GM12865 (cell line): ENCODE results near the gene COL6A3.

ENCODE experiments used
- DNase-seq: peaks from one replicate; pipeline ENCODE4 v3.0.0; 2010; ENCODE audit warnings: low read depth
- H3K4me3 ChIP-seq: 2 replicates; pipeline ENCODE4 v1.5.1; 2011; ENCODE audit warnings: mild to moderate bottlenecking, low read depth, low read length, control low read depth
- TF ChIP-seq, protein P1 (sequence below): IDR thresholded peaks from 2 replicates; pipeline ENCODE4 v1.5.1; 2011; ENCODE audit warnings: low read length, control low read depth, low read depth, inconsistent platforms; ENCODE audit not compliant: insufficient read depth; ENCODE audit errors: missing control alignments

Gene COL6A3

DNA sequence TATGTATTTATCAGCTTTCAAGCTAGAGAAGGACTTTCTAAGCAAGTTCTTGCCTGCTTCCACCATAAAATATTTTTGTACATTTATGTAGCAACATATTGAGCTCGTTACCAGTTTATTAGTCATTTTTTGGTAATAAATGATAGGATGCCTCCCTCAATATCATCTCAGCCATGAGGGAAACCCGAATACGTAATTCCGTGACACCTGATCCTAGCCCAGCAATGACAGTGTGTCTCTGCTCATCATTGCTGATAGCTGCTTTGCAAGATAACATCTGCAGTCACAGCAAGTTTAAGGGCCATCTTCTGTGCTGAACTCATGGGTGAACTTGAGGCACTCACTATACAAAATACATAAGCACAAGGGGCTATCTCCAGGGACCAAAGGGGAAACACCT is 62.2 kb downstream of the COL6A3 start:
- no peak overlapping the region for H3K4me3 ChIP-seq
- TF ChIP-seq, protein P1, sequence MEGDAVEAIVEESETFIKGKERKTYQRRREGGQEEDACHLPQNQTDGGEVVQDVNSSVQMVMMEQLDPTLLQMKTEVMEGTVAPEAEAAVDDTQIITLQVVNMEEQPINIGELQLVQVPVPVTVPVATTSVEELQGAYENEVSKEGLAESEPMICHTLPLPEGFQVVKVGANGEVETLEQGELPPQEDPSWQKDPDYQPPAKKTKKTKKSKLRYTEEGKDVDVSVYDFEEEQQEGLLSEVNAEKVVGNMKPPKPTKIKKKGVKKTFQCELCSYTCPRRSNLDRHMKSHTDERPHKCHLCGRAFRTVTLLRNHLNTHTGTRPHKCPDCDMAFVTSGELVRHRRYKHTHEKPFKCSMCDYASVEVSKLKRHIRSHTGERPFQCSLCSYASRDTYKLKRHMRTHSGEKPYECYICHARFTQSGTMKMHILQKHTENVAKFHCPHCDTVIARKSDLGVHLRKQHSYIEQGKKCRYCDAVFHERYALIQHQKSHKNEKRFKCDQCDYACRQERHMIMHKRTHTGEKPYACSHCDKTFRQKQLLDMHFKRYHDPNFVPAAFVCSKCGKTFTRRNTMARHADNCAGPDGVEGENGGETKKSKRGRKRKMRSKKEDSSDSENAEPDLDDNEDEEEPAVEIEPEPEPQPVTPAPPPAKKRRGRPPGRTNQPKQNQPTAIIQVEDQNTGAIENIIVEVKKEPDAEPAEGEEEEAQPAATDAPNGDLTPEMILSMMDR, result no peak
- no peak for DNase-seq

DNA sequence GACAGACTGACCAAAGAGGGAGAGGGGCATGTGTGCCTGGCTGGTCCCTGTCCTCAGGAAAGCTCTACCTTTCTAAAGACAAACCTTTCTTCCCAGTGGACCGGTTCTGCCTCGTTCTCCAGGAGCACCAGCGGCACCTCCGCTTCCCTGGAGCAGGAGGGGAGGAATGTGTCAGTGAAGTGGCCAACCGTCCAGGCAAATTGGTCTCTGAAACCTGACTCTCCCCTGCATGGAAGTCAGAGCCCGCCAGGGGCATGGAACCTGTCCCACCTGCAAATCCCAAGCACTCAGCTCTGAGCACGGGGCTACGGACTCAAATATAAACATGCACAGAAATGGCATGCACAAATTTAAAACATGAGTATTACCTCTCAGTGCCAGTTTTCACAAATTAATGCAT is 62.9 kb downstream of the COL6A3 start:
- H3K4me3 ChIP-seq, result no peak overlapping the region
- no peak for DNase-seq
- TF ChIP-seq, protein P1, result no peak

DNA sequence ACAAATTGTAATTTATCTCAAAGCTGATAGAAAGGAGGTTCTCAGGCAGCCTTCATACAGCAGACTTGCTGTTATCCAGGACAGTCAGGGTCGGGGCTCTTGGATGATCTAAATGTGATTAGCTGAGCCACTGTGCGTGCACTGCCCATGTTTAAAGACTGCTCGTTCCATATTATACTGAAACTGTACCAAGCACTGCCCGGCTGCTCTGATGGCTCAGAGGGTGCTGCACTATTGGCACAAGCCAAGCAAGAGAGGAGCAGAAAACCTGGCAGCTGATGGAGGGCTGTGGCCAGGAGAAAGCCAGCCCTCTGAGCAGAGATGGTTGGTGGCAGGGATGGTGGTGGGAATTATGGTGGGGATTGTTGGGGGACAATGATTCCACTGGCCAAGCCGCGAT is 63.4 kb downstream of the COL6A3 start:
- DNase-seq, result no peak
- TF ChIP-seq, protein P1, result no peak
- no peak overlapping the region for H3K4me3 ChIP-seq

DNA sequence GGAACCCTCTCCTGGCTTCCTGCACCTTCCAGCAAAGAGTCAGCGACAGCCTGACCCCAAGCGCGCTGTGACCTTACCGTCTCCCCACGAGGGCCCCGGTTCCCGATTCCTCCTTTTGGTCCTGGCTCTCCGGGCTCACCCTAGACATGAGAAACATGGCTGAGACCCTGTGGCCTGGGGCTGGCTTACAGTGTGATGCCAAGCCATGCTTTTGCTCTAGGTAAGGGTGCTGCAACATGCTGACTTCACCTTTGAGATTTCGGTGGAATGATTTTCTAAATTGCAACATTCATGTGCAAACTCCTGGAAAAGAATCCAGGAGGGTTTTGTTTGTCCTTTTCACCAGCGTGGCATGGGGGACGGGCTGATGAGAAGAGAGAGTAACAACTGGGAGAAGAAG is 63.9 kb downstream of the COL6A3 start:
- H3K4me3 ChIP-seq, result no peak overlapping the region
- TF ChIP-seq, protein P1, result no peak
- DNase-seq, result no peak

DNA sequence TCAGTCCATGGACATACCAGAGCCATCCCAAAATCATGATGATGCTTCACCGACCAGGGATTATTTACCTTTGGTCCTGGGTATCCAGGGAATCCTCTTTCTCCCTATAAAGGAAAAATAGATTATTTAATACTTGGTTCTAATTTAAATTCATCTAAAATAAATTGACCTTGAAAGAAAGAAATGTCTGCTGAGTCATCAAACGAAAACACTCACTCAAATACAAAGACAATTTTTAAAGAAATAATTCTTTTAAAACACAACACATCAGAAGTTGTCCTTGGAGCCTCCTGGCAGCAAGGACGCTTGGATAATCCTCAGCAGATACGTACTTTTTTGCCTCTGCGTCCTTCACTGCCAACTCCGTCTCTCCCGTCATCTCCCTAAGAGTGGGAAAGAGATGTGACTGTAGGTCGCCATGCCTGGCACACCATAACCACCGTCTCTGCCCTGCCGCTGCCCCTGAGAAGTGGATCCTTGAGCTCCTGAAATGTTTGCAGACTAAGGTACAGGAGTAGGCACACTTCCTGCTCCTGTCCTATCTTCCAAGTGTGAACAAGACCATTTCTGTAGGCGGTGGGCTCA is 65.6 kb downstream of the COL6A3 start:
- no peak overlapping the region for H3K4me3 ChIP-seq
- no peak for DNase-seq
- TF ChIP-seq, protein P1, result no peak

DNA sequence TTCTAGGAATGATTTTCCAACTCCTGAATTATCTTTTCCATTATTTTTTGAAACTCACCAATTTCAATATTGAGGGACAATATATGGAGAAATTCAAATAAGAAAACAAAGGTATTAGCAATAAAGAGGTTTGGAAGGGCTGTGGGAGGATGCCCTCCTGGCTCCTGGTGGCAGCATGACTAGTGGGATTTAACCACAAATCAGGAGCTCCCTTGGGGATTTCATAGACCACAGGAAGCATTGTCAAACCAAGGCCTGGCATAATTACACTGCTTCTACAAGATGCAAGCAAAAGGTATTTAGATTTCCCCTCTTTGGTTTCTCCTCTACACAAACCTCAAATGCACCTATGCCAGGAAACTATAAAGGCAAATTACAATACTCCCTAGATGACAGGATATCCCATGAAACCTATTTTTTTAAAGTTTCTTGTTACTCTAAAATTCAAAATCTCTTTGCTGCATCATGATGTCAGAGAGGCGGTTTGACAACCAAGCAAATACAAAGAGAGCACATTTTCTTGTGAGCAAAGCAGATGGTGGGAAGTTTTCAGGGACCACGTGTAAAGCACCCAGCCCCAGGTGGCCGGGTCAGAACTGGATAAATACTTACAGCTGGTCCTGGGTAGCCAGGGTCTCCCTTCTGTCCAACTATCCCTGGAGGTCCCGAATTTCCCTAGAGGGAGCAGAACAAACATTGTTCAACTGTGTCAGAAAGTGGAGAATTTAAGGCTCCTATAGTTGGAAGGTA is 67.9 kb downstream of the COL6A3 start:
- TF ChIP-seq, protein P1, result no peak
- H3K4me3 ChIP-seq, result no peak overlapping the region
- DNase-seq, result no peak
